Measurements from ENCODE around the gene USP36.

The USP36 gene

GRCh38 chr17:78748048-78748729 lies 92.4 kb downstream of the USP36 start:
- no peaks in the 10 kb centered on the region for H3K9me2 ChIP-seq (replicated peaks; ENCODE audit: insufficient read depth, low read length)
- peaks cover 78% of the 10 kb centered on the region for H3K4me1 ChIP-seq (ENCODE audit: low read length)
- DNase-seq: peak; percentile 90
- H3K36me3 ChIP-seq (replicated peaks; ENCODE audit: insufficient read depth, low read length): no peaks in the 10 kb centered on the region
- peak overlapping the region; percentile 81 for H3K4me2 ChIP-seq (ENCODE audit: low read depth, low read length)
- no peak overlapping the region for H2AFZ ChIP-seq (ENCODE audit: low read length)
- peaks cover 88% of the 10 kb centered on the region for H3K79me2 ChIP-seq (ENCODE audit: low read length)
- peak overlapping the region; percentile 43 for H3K4me3 ChIP-seq (ENCODE audit: low read length)
- H3F3A ChIP-seq (ENCODE audit: insufficient read depth, low read length): peaks cover 41% of the 10 kb centered on the region
- no peaks in the 10 kb centered on the region for H4K20me1 ChIP-seq (ENCODE audit: insufficient read depth, low read length)
- peak overlapping the region; percentile 82 for H3K9ac ChIP-seq (ENCODE audit: low read length)
- no peaks in the 10 kb centered on the region for H3K9me3 ChIP-seq (replicated peaks; ENCODE audit: insufficient read depth, low read length)
- TF ChIP-seq EZH2 (optimal IDR thresholded peaks at IDR 0.05; ENCODE audit: low read depth, low read length): no peak
- no peak for TF ChIP-seq CTCF (IDR thresholded peaks at IDR 0.05; ENCODE audit: low read length)
- peak overlapping the region; percentile 98 for H3K27ac ChIP-seq (ENCODE audit: low read length)
- H3K27me3 ChIP-seq (replicated peaks; ENCODE audit: insufficient read depth, low read length): no peaks in the 10 kb centered on the region

DNA sequence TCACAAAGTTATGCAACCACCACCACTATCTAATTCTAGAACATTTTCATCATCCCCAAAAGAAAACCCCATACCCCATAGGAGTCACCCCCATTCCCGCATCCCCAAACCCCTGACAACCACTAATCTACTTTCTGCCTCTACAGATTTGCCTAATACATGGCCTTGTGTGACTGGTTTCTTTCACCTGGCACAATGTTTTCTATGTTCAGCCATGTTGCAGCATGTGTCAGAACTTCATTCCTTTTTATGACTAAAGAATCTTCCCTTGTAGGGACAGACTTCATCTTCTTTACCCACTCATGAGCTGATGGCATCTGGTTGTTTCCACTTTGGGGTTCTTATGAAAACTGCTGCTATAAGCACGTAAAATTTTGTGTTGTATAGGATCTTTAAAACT lies 93.1 kb downstream of the USP36 start:
- no peaks in the 10 kb centered on the region for H4K20me1 ChIP-seq (ENCODE audit: insufficient read depth, low read length)
- H3F3A ChIP-seq (ENCODE audit: insufficient read depth, low read length): peaks cover 41% of the 10 kb centered on the region
- H3K27me3 ChIP-seq (replicated peaks; ENCODE audit: insufficient read depth, low read length): no peaks in the 10 kb centered on the region
- H3K4me3 ChIP-seq (ENCODE audit: low read length): peak overlapping the region; percentile 15; the same call in 1 of the 2 replicates
- H3K9me2 ChIP-seq (replicated peaks; ENCODE audit: insufficient read depth, low read length): no peaks in the 10 kb centered on the region
- TF ChIP-seq CTCF (IDR thresholded peaks at IDR 0.05; ENCODE audit: low read length) (no peak), EZH2 (optimal IDR thresholded peaks at IDR 0.05; ENCODE audit: low read depth, low read length) (no peak), EZH2phosphoT487 (IDR thresholded peaks at IDR 0.05; ENCODE audit: low read length) (no peak)
- peak overlapping the region; percentile 98 for H3K27ac ChIP-seq (ENCODE audit: low read length)
- no peaks in the 10 kb centered on the region for H3K36me3 ChIP-seq (replicated peaks; ENCODE audit: insufficient read depth, low read length)
- peak; percentile 7 for DNase-seq
- peak overlapping the region; percentile 45 for H3K9ac ChIP-seq (ENCODE audit: low read length)
- peaks cover 88% of the 10 kb centered on the region for H3K79me2 ChIP-seq (ENCODE audit: low read length)
- peak overlapping the region; percentile 81 for H3K4me2 ChIP-seq (ENCODE audit: low read depth, low read length)
- H3K4me1 ChIP-seq (ENCODE audit: low read length): peaks cover 75% of the 10 kb centered on the region
- no peaks in the 10 kb centered on the region for H3K9me3 ChIP-seq (replicated peaks; ENCODE audit: insufficient read depth, low read length)
- no peak overlapping the region for H2AFZ ChIP-seq (ENCODE audit: low read length)

DNA sequence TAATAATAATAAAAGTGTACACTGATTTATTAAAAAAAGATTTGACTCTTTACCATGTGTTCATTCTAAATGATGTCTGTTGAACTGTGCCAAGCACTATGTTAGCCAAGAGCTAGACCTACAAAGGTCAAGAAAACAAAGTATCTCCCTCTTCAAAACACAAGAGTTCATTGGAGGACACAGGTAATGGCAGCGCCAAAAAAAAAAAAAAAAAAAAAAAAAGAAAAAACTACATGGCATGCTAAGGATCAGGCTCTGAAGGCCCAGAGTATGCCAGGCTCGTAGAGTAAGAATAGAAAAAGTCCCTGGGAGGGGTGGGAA lies 93.7 kb downstream of the USP36 start:
- Histone ChIP-seq H3K79me2 (ENCODE audit: low read length) (peaks cover 88% of the 10 kb centered on the region), H3K9me2 (replicated peaks; ENCODE audit: insufficient read depth, low read length) (no peaks in the 10 kb centered on the region), H3K4me3 (ENCODE audit: low read length) (no peak overlapping the region), H3K9ac (ENCODE audit: low read length) (peak overlapping the region; percentile 45; the same call in 1 of the 2 replicates), H4K20me1 (ENCODE audit: insufficient read depth, low read length) (no peaks in the 10 kb centered on the region), H3K36me3 (replicated peaks; ENCODE audit: insufficient read depth, low read length) (no peaks in the 10 kb centered on the region), H3F3A (ENCODE audit: insufficient read depth, low read length) (peaks cover 39% of the 10 kb centered on the region), H3K4me2 (ENCODE audit: low read depth, low read length) (peak overlapping the region; percentile 81), H3K9me3 (replicated peaks; ENCODE audit: insufficient read depth, low read length) (no peaks in the 10 kb centered on the region), H2AFZ (ENCODE audit: low read length) (no peak overlapping the region), H3K27ac (ENCODE audit: low read length) (peak overlapping the region; percentile 98), H3K4me1 (ENCODE audit: low read length) (peaks cover 78% of the 10 kb centered on the region), H3K27me3 (replicated peaks; ENCODE audit: insufficient read depth, low read length) (no peaks in the 10 kb centered on the region)
- TF ChIP-seq EZH2 (optimal IDR thresholded peaks at IDR 0.05; ENCODE audit: low read depth, low read length) (no peak), CTCF (IDR thresholded peaks at IDR 0.05; ENCODE audit: low read length) (no peak), EZH2phosphoT487 (IDR thresholded peaks at IDR 0.05; ENCODE audit: low read length) (no peak)
- DNase-seq: no peak
